ENCODE results near the gene PGLYRP4.

PGLYRP4 gene

DNA sequence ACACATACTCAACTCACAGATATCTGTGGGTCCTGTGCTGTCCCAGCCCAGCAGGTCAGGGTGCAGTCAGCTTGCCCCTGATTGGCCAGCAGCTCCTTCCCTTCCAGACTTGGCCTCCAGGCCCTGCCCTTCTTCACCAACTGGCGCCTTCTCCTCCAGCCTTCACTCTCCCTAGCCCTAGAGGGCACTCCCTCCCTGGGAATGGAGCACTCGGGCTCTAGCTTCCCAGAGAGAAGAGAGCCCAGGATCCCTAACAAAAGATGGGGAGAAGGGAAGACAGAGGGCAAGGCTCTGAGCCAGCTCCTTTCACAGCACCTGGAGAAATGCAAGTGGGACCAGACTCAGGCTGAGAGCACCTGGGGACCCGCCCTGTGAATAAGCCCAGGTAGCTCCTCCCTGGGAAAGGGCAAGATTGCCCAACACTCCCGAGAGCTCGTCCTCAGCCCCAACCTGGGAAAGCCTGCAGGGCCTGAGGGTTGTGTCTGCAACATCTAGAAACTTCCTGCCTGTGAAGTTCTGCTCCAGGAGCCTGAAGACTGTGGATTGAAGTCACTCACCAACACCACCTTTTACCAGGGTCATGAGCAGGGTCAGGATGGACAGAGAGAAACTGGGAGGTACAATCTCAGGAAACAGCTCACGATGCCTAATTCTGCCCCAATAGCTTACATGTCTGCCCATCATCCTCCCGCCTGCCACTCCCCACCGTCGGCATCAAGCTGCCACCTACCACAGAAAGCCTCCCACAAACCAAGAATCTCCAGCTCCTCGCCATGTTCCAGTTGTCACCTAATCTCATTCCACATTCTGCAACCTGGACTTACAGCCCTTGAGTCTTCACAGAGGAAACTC lies at the start of gene PGLYRP4:
Gene PGLYRP4, minus strand, starts transcription at position 331 of the 852 bp plus-strand sequence. CDS start 909 bp downstream, outside the sequence.
- DNase-seq (ENCODE audit: low read depth), result no peak

- DNase-seq (ENCODE audit: low read depth), result no peak
Observed at GRCh38 chr1:153397924-153398651, 49.4 kb upstream of the PGLYRP4 start.

- no peak for DNase-seq (ENCODE audit: low read depth)
Observed at GRCh38 chr1:153397051-153397923, 48.6 kb upstream of the PGLYRP4 start.

GRCh38 chr1:153396461-153396860 lies 47.8 kb upstream of the PGLYRP4 start:
- DNase-seq (ENCODE audit: low read depth), result no peak

GRCh38 chr1:153395776-153396175 lies 47.1 kb upstream of the PGLYRP4 start:
- DNase-seq (ENCODE audit: low read depth), result no peak

DNA sequence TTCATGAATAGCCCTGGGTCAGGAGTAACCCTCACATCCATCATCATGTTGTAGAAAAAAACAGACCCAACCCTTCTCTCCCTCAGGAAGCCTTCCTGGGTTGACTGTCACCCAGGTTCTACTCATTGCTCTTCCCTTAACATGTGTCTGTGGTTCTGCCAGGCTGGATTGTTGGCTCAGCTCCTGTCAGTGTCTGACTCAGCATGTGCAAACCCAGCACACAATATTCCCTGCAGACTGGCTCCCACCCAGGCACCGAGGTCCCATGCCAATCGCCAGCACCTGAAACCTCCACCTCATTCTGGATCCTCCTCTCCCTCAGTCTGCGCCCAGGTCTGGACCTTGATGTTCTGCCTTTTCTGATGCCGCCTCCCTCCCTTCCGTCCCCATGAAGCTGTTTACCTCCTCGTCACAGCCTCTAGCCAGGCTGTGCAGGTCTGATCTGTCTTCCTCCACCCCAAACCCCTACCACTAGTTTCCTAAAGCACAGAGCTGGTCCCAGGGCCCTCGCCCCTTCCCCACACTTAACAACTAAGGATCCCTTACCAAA lies 46.6 kb upstream of the PGLYRP4 start:
- no peak for DNase-seq (ENCODE audit: low read depth)

DNA sequence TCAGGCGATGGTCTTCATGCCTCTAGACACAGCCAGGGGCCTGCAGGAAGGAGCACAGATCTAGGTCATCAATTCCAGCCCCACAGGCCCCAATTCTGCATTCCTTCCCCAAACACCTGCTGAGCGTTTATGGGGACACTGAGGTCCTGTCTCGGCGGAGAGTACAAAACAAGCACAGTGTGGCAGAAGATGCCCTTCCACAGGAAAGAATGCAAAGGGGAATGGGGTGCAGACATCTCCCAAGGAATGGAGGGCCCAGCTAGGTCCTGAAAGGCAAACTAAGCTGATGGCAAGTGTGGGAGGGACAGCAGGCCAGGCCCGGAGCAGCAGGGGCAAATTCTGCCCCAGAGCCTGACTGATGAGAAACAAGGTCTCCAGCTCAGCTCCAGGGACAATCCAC lies 45.8 kb upstream of the PGLYRP4 start:
- DNase-seq (ENCODE audit: low read depth), result no peak

DNA sequence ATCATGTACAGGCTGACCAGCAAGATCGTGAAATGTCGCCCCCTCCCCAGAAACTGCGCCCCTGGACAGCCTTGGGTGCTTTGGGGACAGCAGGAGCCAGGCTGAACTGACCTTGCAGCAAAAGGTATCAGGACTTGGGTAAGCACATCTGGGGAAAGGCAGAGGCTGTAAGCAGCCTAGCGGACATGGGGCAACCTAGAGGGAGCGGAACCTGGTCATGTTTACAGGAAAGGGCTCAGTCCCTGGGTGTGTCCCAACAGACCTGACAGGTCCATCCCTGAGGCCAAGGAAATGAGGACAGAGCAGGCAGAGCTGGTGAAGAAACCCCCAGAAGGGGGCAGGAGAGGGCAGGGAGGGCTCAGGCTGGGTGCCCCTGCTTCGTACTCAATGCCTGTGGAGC lies 45.3 kb upstream of the PGLYRP4 start:
- DNase-seq (ENCODE audit: low read depth), result no peak

DNA sequence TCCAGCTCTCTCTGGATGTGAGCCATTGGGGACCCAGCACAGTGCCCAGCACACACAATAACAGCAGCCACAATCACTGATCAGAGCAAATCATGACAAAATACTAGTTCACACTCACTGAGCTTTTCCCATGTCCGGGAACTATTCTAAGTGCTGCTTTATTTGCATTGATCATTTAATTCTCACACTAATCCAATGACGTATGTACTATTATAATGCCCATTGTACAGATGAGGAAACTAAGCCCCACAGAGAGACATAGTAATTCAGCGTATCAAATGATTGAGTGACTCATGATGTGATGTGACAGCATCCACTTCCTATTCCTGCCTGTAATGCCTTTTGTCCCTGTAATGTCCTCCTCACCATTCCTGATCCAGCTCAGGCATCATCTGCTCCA lies 44.2 kb upstream of the PGLYRP4 start:
- DNase-seq (ENCODE audit: low read depth), result no peak

GRCh38 chr1:153392258-153392657 lies 43.6 kb upstream of the PGLYRP4 start:
- DNase-seq (ENCODE audit: low read depth), result no peak

- no peak for DNase-seq (ENCODE audit: low read depth)
Observed at GRCh38 chr1:153390938-153391710, 42.5 kb upstream of the PGLYRP4 start, which contains the start of gene S100A8. Gene S100A8 (minus strand): TSS chr1:153391073. CDS start chr1:153390535, 538 bp downstream.

DNA sequence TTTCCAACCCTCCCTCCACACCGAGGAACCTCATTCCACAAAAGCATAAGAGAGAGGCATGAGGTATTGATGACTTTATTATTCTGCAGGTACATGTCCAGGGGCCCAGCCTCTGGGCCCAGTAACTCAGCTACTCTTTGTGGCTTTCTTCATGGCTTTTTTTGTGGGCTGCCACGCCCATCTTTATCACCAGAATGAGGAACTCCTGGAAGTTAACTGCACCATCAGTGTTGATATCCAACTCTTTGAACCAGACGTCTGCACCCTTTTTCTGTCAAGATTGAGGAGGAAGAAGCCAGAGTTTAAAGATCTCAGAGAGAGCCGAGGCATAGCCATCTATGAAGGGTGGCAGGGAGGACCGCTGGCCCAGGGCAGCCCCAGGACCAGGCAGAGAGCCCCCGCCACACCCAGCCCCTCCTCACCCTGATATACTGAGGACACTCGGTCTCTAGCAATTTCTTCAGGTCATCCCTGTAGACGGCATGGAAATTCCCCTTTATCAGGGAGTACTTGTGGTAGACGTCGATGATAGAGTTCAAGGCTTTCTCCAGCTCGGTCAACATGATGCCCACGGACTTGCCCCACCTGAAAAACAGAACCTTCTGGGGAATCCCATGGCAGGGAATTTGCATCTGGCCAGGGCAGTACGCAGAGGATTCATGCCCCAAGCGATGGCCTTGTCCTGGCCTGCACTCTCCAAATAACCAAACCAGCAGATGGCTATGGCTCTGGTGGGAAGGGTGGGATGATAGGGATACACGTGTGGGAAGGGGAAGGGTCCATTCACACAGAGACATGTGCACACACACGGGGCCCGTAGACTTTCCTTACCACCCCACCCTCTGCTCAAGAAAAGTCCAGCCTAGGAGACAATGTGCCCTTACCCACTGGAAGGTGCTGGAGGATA lies 41.6 kb upstream of the PGLYRP4 start:
- no peak for DNase-seq (ENCODE audit: low read depth)

GRCh38 chr1:153389401-153389800 lies 40.8 kb upstream of the PGLYRP4 start:
- DNase-seq (ENCODE audit: low read depth), result no peak

- no peak for DNase-seq (ENCODE audit: low read depth)
Observed at GRCh38 chr1:153387785-153388184, 39.1 kb upstream of the PGLYRP4 start.

- DNase-seq (ENCODE audit: low read depth), result no peak
Observed at GRCh38 chr1:153387001-153387400, 38.4 kb upstream of the PGLYRP4 start.

GRCh38 chr1:153386500-153386901 lies 37.9 kb upstream of the PGLYRP4 start:
- DNase-seq (ENCODE audit: low read depth), result no peak

DNA sequence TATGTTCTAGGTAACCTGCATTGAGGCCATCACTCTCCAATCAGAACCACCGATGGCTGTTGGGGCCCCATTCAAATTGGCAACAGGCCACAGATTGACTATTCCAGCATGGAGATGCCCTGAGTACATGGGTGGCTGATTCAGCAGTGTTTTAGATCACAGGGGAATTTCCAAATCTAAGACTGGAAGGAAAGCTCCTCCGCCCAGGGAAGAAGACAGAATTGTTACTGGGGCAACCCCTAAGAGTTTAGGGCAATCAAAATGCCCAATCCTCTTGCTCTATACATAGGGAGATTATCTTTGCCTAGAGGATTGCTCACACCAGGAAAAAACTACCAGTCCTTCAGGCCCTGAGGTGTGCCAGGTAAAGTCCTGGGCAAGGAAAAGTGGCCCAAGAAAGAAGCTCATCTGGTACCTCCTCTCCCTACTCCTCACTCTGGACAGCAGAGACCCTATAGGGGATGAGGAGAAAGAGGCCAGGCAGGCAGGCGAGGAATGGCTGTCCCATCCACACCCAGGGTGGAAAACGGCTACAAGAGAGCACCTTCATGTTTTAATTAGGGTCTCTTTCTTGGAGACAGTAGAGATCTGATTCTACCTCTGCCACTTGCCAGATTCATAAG lies 36.4 kb upstream of the PGLYRP4 start:
- no peak for DNase-seq (ENCODE audit: low read depth)

- no peak for DNase-seq (ENCODE audit: low read depth)
Observed at GRCh38 chr1:153380711-153381110, 32.1 kb upstream of the PGLYRP4 start.

DNA sequence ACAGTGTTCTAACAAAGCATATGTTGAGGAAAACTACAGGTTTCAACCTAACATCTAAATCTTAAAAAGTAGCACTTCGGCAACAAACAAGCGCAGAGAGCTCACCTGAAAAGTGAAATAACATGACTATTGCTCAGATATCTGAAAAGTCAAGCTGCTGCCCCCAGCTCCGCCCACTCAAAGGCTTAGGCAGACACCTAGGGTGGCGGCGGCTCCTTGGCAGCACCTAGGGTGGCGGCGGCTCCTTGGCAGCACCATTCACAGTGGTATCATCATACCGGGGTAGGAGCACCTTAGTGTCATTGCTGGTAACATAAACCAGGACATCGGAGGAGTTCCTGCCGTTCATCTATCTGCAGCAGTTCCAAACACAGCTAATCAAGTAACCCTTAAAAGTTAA lies 30.9 kb upstream of the PGLYRP4 start:
- no peak for DNase-seq (ENCODE audit: low read depth)

DNA sequence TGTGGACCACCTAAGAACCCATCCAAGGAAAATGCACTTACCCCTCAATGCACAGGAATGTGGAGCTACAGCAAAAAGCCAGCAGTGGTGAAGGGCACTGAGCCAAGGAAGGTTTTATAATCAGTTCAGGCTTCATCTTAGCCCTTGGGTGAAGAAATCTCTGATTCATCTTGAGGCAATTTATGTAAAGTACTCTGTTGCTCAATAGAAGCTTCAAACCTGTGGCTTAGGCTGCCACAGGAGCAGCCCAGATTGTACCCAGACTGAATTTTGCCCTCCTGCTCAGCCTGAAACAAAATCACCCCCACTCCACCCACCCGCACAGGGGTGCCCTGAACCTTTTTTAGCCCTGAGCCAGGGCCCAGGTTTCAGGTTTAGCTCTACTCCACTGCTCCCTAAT lies 26.9 kb upstream of the PGLYRP4 start, which contains the start of gene S100A12:
Gene S100A12, minus strand, starts transcription at position 111 of the 400 bp plus-strand sequence. CDS start 1,029 bp downstream, outside the sequence.
- no peak for DNase-seq (ENCODE audit: low read depth)
